Sigmoid colon (tissue), 7 donors: ENCODE measurements around the gene ABCD3. TPM values are rescaled to one million over a fixed set of nuclear protein-coding genes. Genes with fewer than 3 reads are reported as not detected.
A peak's percentile ranks its signal among the peaks of the same experiment; 100 is the strongest.

Source experiments
- DNase-seq: peaks from one replicate; pipeline ENCODE4 v3.0.0-alpha.2; 2019
- H3K27ac ChIP-seq, 4 donors: fragments of 200-600 bp; sonication (generic); one replicate each; pipeline ENCODE4 v1.5.1; 2016 to 2019; ENCODE audit warnings: mild to moderate bottlenecking in 1 of 4
- H3K27me3 ChIP-seq, 3 donors: fragments of 200-600 bp; sonication (generic); one replicate each; pipeline ENCODE4 v1.5.1; 2019; ENCODE audit warnings: mild to moderate bottlenecking in 1 of 3
- H3K36me3 ChIP-seq, 4 donors: fragments of 200-600 bp; sonication (generic); one replicate each; pipeline ENCODE4 v1.5.1; 2016 to 2019
- H3K4me1 ChIP-seq, 4 donors: fragments of 200-600 bp; sonication (generic); one replicate each; pipeline ENCODE4 v1.5.1; 2017 to 2019
- H3K4me3 ChIP-seq, 4 donors: fragments of 200-600 bp; sonication (generic); one replicate each; pipeline ENCODE4 v1.5.1; 2017 to 2019; ENCODE audit warnings: mild to moderate bottlenecking in 2 of 4, moderate library complexity in 1 of 4
- H3K9me3 ChIP-seq, 4 donors: fragments of 200-600 bp in 3 of 4; sonication (generic) in 3 of 4; one replicate each; pipeline versions ENCODE4 v1.5.1 to v1.6.1; 2013 to 2019
- CTCF ChIP-seq, 4 experiments: fragments of 450-650 bp in 3 of 4; fragments of 200-600 bp in 1 of 4; IDR thresholded peaks; one replicate each; pipeline ENCODE4 v1.5.1; 2016 to 2019; ENCODE audit warnings: antibody characterized with exemption in 4 of 4, mild to moderate bottlenecking in 3 of 4, moderate library complexity in 2 of 4
- EP300 ChIP-seq, 4 donors: sonication (generic); formaldehyde crosslinking; IDR thresholded peaks; one replicate each; pipeline ENCODE4 v1.6.1; 2017; ENCODE audit warnings: antibody characterized with exemption in 4 of 4
- POLR2A ChIP-seq, 2 donors: fragments of 450-650 bp; IDR thresholded peaks; one replicate each; pipeline ENCODE4 v1.6.1; 2016; ENCODE audit warnings: antibody characterized with exemption in 2 of 2, mild to moderate bottlenecking in 2 of 2, moderate library complexity in 2 of 2
- POLR2AphosphoS5 ChIP-seq, 4 donors: sonication (generic); formaldehyde crosslinking; IDR thresholded peaks; one replicate each; pipeline ENCODE4 v1.6.1; 2017; ENCODE audit warnings: antibody characterized with exemption in 4 of 4
- WGBS, 2 donors: extraction: QIAGEN DNeasy Blood & Tissue Kit; methylation state at CpG; one replicate each; pipeline ENCODE4 v1.1.7; 2013; 5-methylcytosine and 5-hydroxymethylcytosine counted together
- intact Hi-C: fragments of 100-400 bp; cut with DNase I; formaldehyde crosslinking; loops from one replicate; pipeline ENCODE4 v1.15.1; 2023
- polyA plus RNA-seq, 3 donors: library from polyadenylated mRNA; stranded (reverse); fragments of 200-250 nt; gene quantifications; one replicate each; pipeline ENCODE4 v1.2.3, GENCODE V29; 2013
- total RNA-seq, 4 donors: library from RNA; depleted of rRNA; stranded (reverse); fragments of >200 nt; gene quantifications; one replicate each; pipeline ENCODE4 v1.1.0, GENCODE V29; 2016
- donor health status: healthy with polysubstance abuse.
- donor health status: Bipolar disorder and iron deficiency.
- donor health status: healthy.

The ABCD3 gene
- total and polyA plus RNA-seq, 7 donors = 21.0 to 55.6 (median 33.5) TPM

- intact Hi-C loops = loop anchor here (5.0 kb wide), 3 partner anchors 101 to 261 kb away; no protein-coding TSS in a partner anchor
- Histone ChIP-seq H3K27me3 (no peaks in the 10 kb centered on the region), H3K27ac (peak within 1 kb of the TSS; percentile 85 to 89 (median 88)), H3K36me3 (no peaks in the 10 kb centered on the region), H3K4me1 (peaks cover 0 to 35% (median 13%) of the 10 kb centered on the region in 4 donors), H3K4me3 (peak within 1 kb of the TSS; percentile 73 to 80 (median 76)), H3K9me3 (no peaks in the 10 kb centered on the region)
- peak; percentile 96 for DNase-seq
- WGBS, 2 donors = 1% methylated on average over 94 of the region's 94 CpGs
- peak; percentile 91 to 98 (median 96) for TF ChIP-seq POLR2AphosphoS5 (IDR thresholded peaks at IDR 0.05)
- no peak for TF ChIP-seq EP300 (IDR thresholded peaks at IDR 0.05)
- no peak for TF ChIP-seq CTCF (IDR thresholded peaks at IDR 0.05)
- peak; percentile 90 to 91 for TF ChIP-seq POLR2A (IDR thresholded peaks at IDR 0.05)
Measured at GRCh38 chr1:94541246-94542087, 123.3 kb downstream of the ABCD3 start, which contains the start of gene F3. TSS of gene F3 (minus strand) at chr1:94541759. CDS start at chr1:94541636, 123 bp downstream.

- WGBS, 2 donors = 1 to 2% methylated on average over 26 of the region's 26 CpGs
- no peaks in the 10 kb centered on the region for H3K27me3 ChIP-seq
- TF ChIP-seq CTCF (IDR thresholded peaks at IDR 0.05) (no peak), POLR2AphosphoS5 (IDR thresholded peaks at IDR 0.05) (peak in 1 of 4 donors; percentile 30)
- no peaks in the 10 kb centered on the region for H3K9me3 ChIP-seq
- peaks cover 0 to 35% (median 13%) of the 10 kb centered on the region in 4 donors for H3K4me1 ChIP-seq
- H3K36me3 ChIP-seq = no peaks in the 10 kb centered on the region
- H3K27ac ChIP-seq = peak overlapping the region; percentile 85 to 89 (median 88)
- intact Hi-C loops = loop anchor here (5.0 kb wide), 3 partner anchors 100 to 260 kb away; no protein-coding TSS in a partner anchor
- peak; percentile 88 for DNase-seq
- H3K4me3 ChIP-seq = peak overlapping the region; percentile 73 to 80 (median 76)
Measured at GRCh38 chr1:94542088-94542870, 124.1 kb downstream of the ABCD3 start.

- Histone ChIP-seq H3K4me1 (peaks cover 0 to 30% (median 13%) of the 10 kb centered on the region in 4 donors), H3K36me3 (no peaks in the 10 kb centered on the region), H3K27ac (peak overlapping the region; percentile 85 to 89 (median 88)), H3K27me3 (no peaks in the 10 kb centered on the region), H3K4me3 (peak overlapping the region in 3 of 4 donors; percentile 74 to 80 (median 78)), H3K9me3 (no peaks in the 10 kb centered on the region)
- 3 to 9% methylated on average over 1 of the region's 1 CpG for WGBS, 2 donors
- TF ChIP-seq POLR2A (IDR thresholded peaks at IDR 0.05) (no peak), EP300 (IDR thresholded peaks at IDR 0.05) (no peak), CTCF (IDR thresholded peaks at IDR 0.05) (no peak), POLR2AphosphoS5 (IDR thresholded peaks at IDR 0.05) (no peak)
- no peak for DNase-seq
- intact Hi-C loops = loop anchor here (5.0 kb wide), 3 partner anchors 99 to 259 kb away; no protein-coding TSS in a partner anchor
Measured at GRCh38 chr1:94543001-94543400, 124.8 kb downstream of the ABCD3 start.

- Histone ChIP-seq H3K27me3 (no peaks in the 10 kb centered on the region), H3K9me3 (no peaks in the 10 kb centered on the region), H3K4me3 (no peak overlapping the region), H3K4me1 (peaks cover 0 to 21% (median 10%) of the 10 kb centered on the region in 4 donors), H3K27ac (peak overlapping the region in 3 of 4 donors; percentile 8 to 89 (median 39)), H3K36me3 (no peaks in the 10 kb centered on the region)
- TF ChIP-seq POLR2A (IDR thresholded peaks at IDR 0.05) (no peak), POLR2AphosphoS5 (IDR thresholded peaks at IDR 0.05) (no peak), EP300 (IDR thresholded peaks at IDR 0.05) (no peak), CTCF (IDR thresholded peaks at IDR 0.05) (no peak)
- intact Hi-C loops = loop anchor here (5.0 kb wide), 3 partner anchors 98 to 258 kb away; no protein-coding TSS in a partner anchor
- no peak for DNase-seq
- WGBS, 2 donors = 84 to 85% methylated on average over 4 of the region's 4 CpGs
Measured at GRCh38 chr1:94543893-94544635, 125.9 kb downstream of the ABCD3 start.
